Measurements from ENCODE around the gene RHEB.

- TF ChIP-seq CTCF (IDR thresholded peaks at IDR 0.05; ENCODE audit: poor library complexity) (no peak), EZH2 (IDR thresholded peaks at IDR 0.05; ENCODE audit: borderline replicate concordance) (no peak), EZH2phosphoT487 (IDR thresholded peaks at IDR 0.05; ENCODE audit: low read depth, severe bottlenecking, unreplicated experiment) (no peak)
These were observed 40.5 kb upstream of the RHEB start for GRCh38 chr7:151560243-151560642.

Measured in hepatocyte (in vitro differentiated cells).